ENCODE data around the gene FOXC1.

The FOXC1 gene

DNA sequence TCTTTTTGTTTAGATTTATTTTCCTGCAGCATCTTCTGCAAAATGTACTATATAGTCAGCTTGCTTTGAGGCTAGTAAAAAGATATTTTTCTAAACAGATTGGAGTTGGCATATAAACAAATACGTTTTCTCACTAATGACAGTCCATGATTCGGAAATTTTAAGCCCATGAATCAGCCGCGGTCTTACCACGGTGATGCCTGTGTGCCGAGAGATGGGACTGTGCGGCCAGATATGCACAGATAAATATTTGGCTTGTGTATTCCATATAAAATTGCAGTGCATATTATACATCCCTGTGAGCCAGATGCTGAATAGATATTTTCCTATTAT, 3.2 kb downstream of the FOXC1 start:
- no peak for DNase-seq

DNA sequence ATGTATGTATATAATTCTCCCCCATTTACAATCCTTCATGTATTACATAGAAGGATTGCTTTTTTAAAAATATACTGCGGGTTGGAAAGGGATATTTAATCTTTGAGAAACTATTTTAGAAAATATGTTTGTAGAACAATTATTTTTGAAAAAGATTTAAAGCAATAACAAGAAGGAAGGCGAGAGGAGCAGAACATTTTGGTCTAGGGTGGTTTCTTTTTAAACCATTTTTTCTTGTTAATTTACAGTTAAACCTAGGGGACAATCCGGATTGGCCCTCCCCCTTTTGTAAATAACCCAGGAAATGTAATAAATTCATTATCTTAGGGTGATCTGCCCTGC, 3.6 kb downstream of the FOXC1 start:
- no peak for DNase-seq

DNA sequence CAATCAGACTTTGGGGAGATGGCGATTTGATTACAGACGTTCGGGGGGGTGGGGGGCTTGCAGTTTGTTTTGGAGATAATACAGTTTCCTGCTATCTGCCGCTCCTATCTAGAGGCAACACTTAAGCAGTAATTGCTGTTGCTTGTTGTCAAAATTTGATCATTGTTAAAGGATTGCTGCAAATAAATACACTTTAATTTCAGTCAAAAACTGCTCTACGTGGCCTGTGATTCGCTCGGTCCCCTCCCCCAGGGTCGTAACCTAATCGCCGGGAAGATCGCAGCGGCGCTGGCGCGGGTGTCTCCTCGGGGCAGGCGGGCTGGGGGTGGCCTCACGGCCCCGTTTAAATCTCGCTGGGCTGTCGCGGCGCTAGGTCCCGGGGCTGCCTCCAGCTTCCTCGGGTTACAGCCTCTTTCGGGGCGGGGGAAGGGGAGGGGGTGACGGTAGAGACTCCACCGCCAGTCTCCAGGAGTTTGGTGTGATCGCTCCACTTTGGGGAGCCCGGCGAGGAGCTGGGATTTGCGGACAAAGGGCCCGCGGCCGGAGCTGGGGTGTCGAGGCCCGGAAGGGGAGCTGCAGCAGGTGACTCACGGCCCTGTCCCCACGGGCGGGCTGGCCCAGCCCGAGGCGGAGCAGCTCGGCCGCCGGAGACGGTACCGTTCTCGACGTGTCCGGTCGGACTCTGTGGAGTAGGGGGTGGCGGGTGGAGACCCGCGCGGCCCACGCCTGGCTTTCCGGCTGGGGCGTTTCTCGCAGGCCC, 4.2 kb downstream of the FOXC1 start:
- DNase-seq: no peak

DNA sequence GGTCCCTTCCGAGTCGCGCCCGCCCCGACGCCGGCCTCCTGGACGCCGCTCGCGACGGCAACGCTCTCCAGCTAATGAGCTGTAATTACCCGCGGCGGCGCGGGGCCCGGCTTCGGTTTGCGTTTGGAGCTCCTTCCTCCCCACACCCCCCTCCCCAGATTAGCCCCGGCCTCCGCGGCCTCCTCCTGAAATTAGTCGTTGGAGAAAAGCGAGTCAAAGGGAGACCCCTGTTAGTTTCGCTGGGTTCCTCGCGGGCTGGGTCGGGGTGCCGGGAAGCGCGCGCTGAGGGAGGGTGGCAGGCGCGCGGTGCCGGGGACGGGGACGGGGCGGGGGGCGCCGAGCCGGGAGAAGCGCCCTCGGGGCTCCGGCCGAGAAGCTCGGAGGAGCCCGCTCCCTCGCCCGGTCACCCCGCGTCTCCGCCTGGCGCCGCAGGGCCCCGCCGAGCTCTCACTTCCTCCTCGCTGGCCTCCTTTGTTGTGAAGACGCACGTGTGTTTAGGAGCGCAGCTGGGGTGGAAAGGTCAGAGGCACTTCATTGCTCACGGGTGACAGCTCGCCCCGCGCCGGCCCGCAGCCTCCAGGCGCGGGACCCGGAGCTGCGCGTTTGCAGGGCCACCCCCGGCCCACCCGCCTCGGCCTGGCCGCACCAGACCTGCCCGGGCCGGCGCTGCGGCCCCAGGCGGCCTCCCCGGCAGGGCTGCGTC, 4.9 kb downstream of the FOXC1 start:
- no peak for DNase-seq

DNA sequence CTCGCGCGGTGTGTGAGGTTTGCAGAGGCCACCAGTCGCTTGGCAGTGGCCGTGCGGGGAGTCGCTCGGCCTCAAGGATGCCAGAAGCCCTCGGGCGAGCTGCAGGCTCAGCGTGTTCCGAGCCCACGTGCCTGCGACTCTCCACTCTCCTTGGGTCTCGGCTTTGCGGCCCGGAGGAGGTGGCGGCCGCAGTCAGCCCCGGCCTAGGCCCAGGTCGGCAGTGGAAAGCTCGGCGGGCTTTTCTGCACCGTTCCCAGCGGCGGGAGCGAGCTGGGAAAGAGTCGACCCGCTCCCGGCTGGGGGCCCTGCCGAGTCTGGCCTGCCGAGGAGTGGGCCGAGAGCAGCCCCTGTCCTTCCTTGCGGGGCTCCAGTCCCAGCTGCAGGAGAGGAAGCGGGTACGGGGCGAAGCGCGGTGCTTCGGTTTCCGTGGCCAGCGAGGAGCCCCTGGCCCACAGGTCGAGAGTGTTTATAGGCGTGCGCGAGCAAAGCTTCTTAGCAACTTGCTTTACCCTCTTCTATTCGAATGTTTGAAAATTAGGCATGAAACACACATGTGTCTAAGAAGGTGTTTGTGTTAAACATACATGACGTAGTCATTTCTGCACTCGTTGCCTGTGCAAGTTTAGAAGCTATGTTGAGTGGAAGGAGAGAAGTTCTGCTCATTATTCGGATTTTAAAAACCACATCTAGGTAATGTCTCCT, 5.6 kb downstream of the FOXC1 start:
- DNase-seq: no peak

DNA sequence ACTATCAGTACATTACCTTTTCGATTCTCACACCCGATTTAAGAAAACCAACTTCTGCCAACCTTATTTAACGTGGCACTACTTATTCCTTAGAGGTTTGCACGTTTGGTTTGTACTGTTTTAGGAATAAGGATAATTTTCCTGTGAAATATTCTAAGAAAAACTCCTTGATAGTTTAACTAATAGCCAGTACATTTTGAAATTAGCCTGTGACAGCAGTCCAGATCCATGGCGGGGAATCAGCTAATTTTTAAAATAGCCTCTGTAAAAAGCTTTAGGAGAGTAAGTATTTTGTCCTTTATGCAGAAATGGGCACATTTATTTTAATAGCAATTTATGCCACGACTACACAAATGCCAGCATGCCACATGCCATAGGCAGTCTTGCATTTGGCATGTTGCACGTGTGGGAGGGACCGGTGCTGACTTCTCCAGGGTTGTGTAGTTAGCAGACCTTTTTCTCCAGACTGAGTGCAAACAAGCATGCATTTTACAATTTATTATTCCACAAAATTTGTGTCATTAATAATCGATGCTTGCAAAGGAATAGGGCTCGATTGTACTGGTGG, 6.2 kb downstream of the FOXC1 start:
- DNase-seq: no peak

DNA sequence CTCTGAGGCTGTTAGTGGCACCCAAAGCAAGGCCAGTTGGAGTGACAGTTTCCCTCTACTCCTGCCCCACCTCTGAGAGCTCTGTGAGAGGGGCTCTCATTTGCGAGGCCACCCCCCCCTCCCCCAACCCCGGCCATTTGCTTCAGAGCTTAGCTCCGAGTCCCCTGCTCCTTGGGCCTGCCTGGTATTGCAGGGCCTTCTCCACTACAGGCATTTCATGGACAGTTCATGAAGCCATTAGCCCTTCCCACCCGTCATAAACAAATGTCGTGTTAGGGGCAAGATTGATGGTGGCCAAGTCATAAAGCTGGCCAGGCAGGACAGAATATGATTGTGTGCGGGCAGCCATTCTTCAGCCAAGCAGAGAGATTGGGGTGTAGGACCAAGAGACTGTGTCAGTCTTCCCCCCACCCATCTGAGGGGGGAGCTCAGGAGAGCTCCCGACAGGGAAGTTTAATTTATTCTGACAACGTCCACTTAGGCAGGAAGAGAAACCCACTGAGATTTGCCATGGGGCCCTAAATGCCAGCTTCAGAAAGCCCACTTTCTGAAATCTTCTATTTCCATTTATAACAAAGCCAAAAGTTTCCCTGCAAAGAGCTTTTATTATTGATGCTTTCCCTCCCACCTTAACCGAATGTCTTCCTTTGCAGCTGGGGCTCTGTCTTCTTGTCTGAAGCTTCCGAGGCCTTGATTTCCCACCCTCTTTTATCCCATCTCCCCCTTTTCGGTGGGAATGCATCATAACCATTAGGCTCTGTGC, 7.2 kb downstream of the FOXC1 start:
- DNase-seq: no peak

DNA sequence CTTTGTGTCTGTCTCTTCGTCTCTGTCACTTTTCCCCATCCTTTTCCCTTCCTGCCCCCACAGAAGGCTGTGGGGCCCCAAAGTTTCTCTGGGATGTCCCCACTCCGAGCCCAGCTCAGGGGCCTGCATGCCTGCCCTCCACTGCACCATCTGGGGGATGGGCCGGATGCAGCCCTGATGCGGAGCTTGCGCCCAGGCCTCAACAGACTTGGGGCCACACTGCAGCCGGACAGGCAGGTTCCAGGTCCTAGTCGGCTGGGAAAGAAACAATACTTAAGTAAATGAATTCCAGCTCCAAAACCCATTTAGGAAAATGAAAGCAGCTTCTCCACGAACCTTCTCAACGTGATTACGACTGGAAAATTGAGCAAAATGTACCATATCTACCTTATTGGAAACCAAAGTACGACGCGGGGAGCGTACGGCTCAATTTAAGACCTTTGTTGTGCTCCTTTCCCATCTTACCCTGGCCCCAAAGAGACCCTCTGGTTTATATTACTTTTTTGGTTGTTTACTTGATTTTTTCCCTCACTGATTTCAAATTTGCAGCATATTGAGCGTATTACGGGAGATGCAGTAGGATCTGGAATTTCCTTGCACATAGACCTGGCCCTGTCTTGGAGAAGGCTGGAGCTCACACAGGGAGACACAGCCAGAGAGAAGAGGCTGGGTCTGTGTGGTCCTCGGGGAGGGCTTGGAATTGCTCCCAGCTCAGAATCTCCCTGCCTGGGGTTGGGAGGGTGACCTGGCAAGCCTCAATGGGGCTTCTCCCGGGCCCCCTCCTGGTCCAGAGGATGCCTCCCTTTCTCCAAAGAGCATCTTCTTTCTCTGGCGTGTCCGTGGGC, 8.0 kb downstream of the FOXC1 start:
- DNase-seq: no peak

DNA sequence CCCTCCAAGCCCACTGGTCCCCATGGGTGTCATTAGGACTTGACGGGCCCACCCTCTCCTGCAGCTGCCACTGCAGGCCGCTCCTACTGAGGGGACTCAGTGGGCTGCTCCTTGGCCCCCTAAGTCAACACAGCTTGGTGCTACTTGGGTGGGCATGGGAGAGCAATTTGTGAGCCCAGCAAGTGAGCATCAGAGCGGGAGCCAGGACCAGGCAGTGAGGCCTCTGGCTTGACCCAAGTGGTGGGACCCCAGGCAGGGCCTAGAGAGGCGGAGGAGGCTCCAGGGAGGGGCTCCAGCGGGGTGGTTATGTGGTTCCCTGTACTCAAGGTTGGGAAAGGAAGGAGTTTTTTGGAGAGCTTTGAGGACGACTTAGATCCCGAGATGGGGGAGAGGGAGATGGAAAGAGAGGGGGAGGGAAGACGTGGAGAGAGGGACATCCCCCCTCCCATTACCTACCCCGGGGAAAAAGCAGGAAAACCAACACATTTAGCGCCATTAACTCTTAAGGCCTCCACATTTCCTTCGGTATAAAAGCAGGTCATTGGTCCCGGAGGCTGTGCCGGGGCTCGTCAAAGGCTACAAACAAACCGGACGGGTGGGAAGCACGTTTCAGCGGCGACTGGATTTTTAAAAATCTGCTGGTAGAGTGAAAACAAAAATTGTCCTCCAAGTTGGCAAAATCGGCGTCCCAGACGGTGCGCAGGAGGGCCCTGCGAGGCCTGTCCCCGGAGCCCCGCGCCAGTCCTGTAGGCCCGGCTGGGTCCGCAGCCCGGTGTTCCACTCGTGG, 8.8 kb downstream of the FOXC1 start:
- DNase-seq: no peak

DNA sequence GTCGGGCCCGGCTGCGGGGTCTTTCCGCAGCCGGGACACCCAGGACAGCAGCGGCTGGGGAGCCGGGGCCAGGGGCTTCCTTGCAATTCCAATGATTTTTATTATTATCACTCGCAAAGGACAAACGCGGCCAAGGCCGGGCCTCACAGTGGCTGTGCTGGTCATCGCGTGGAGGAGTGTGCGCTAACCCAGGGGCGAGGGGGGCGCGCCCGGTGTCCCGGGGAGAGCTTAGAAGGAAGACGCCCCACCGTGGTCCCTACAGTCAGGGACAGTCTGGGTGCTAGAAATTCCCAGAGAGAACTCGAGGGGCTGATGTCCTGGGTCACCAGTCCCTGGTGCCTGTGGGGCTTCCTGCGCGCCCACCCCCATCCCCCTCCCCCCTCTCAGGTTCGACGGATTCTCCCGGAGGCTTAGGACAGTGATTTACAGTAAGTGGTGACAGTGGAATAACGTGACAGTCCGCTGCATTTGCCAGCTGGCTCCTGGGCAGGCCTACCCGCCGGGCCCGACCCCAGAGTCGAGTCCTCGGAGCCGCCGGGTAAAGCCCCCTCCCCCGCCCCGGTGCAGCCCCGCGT, 9.5 kb downstream of the FOXC1 start:
- no peak for DNase-seq

DNA sequence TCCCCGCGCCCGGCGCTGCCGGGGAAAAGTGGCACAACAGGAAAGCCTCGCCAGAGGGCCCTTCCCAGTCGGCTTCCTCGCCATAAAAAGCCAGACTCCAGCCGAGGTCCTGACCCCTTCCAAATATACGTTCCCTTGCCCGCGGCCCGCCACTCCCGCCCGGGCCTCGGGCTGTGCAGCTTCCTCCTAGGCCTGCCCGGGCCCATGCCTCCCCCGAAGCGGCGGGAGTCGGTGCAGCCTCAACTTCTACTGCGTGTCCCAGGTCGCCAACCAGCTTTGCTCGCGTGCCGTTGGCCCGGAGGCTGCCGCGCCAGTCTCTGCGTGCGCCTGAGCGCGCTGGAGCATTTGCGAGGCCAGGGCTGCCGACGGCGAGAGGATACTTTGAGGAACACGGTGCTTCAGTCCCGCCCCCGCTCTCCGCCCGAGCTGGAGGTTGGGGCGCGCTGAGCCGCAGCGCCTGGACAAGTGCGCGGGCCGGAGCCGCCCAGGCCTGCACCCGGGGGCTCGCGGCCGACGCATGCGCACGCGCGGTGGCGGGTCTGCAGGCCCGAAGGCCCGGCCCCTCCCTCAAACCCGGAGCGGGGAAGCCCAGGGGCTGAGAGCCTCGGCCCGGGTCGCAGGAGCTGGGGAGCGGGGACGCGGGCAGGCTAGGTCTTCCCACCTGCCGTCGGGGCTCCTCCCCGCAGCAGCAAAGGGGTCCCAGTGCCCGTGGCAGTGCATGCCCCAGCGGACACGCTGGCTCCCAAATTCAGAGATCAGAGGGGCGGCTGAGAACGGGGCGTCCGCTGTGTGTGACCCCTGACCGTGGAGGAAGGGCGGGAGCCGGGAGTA, 10.2 kb downstream of the FOXC1 start:
- no peak for DNase-seq

DNA sequence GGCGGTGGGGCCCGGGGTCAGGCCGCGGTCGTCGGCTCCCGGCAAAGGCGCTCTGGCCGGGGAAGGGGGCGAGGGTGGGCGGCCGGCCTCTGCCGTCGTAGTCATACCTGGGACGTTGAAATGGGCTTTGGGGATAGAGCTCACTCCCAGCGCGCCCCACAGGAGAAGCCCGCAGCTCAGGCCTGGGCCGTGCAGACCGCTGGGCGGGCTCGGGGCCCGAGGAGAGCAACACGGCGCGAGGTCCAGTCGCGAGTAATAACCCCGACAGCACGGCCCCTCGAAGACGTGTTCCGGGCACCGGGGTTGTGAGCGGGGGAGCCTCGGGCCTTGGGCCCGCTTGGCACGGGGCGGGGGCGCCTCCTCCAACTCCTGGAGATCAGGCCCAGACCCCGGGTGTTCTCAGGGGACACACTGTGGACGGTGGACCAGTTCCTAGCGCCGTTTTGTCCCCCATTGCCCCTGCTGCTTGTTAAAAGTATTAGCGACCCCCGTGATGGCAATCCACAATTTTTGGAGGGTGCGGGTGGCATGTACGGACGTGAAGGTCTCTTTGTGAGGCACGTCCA, 10.9 kb downstream of the FOXC1 start:
- DNase-seq: no peak

DNA sequence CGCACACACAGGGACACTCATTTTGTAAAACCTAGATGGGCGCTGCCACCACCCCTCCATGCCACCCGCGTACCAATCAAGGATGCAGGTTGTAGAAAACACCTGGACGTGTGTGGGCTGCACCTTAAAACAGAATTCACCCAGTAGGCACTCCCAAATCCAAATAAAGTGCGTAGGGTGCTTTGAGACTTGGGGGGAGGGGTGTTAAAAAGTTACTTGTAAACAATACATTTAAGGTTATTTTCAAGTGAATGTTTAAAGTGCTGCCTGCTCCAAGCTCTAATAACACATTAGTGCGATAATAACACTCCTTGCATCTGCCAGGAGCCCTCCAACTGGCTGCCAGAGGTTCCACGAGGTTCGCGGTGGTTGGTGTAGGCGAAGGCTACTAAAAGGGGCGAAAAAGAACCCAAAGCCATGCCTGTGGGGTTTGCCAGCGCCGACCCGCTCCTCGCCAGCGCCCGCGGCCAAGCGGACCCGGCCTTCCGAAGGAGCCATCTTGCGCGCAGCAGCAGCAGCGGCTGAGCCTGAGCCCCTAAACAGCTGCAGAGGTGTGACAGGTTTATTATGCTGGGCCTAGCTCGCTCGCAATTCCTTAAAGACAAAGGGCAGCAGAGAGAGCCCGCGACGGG, 11.5 kb downstream of the FOXC1 start:
- no peak for DNase-seq

DNA sequence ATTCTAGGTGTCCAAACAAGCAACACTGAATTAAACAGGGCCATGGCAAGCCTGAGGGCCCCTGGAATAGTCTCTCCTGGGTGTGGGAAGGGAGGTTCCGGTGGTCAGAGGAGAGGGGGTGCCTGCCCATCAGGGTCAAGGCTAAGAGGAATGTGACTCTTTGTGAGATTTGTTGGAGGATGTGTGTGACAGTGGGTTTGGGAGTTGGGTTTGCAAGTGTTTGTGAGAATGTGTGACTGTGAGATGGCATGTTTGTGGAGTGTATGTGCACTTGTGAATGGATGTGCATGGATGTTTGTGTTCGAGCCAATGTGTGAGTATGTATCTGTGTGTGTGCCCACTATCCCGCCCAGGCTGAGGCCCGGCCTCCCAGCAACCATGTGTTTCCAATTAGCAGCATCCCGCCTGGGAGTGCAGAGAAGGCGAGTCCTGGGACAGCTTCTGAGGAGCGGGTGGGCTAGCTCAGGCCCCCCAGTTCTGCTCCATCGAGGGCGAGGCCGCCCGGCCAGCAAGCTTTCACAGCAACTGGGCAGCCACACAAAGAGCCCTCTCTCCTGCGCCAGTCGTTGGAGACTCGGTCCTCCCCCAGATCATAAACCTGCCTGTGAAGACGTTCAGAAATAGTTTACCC, 12.6 kb downstream of the FOXC1 start:
- no peak for DNase-seq

DNA sequence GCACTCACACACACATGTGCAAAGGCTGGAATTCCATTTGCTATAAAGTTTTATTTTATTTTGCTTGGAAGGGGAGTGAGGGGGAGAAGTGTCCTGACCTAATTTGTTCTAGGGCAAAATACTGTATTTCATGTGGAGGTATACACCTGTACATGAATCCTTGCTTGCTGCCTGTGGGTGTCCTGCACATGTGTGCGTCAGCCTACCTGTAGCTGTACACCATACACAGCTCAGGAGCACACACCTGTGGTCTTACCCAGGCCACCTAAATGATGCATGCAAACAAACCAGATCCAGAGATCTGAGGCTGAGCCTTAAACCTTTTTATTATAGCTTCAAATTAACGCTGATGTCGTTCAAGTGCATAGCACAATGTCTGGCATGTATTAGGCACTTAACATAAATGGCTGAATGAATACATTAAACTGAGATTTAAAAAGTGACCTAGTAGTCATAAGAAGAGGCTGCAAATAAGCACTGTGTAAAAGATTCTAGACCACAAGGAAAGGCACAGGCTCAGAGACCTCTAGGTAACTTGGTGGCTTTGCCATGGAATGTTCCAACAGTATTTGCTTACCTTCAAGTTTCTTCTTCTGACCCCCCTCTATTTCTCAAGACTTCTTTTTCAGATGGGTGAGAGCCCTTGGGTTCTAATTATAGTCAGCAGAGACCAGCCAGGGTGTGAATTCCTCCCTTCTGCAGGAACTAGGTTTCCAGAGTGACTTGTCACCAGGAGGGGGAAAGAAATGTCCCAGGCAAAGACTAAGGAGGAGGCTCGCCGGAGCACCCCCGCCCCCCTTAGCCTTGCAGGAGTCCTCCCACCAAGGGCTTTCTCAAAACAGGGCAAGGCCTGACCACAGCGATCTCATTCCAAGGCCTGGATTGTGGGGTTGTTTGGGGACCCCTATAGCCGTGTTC, 13.4 kb downstream of the FOXC1 start:
- DNase-seq: no peak

DNA sequence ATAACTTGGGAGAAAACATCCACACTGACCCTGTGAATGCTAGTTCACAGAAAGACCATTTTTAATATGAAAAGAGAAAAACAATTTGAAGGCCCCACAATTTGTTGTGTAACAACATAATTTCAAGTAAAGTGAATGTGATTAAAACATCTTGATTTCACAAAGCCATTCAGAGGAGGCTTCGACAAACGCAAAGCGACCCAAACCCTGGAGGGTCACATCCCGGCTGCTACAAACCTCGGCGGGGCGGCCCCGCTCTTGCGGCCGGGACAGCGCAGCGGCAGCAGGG, 14.0 kb downstream of the FOXC1 start:
- DNase-seq: no peak

DNA sequence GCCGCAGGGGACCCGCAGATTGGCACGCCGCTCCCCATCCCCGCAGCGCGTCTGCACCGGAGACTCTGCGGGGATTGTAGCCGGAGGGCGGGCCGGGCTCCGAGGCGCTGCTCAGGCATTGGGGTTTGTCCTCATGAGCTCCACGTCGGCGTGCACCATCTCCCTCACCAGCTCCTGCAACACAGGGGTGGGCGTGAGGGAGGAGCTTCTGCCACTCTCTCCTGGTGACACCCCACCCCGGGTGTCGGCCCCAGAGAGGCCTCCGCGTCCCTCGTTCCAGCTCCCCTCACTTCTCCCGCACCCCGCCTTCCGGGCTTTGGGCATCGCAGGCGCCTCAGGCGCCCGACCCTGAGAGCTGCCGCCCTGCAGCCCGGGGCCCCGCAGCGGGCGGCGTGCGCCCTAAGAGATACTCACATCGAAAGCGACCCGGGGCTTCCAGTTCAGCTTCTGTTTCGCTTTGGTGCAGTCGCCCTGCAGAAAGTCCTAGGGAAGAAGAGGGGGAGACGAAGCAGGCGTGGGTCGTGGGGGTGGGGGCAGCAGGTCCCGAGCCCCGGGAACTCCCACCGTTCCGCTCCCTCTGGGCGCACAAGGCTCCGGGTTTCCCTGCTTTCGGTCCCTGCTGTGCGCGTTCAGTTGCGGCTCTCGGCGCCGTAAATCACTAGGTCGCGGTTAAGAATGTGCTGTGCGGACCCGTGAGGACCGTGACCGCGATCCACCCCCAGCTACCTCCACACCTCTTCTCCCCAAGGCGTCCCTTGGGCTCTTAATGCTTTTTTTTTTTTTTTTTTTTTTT, 14.5 kb downstream of the FOXC1 start:
- DNase-seq: no peak
